ENCODE results near the gene KLC3.
"Not testable (repeated sequence)": the region's sequence is repeated elsewhere in the genome, so short reads cannot be mapped to it uniquely, and the experiment has no call there.

The KLC3 gene

GRCh38 chr19:45320997-45321775 is 19.4 kb upstream of the KLC3 start:
- DNase-seq, result no peak

GRCh38 chr19:45321848-45322247 is 18.7 kb upstream of the KLC3 start:
- DNase-seq, result no peak

- no peak for DNase-seq
These were observed 18.2 kb upstream of the KLC3 start for GRCh38 chr19:45322311-45322710.

GRCh38 chr19:45322744-45323281 is 17.7 kb upstream of the KLC3 start, which contains the start of gene CKM:
Gene CKM (minus strand): TSS chr19:45322875. CDS start chr19:45319713, 3,162 bp downstream.
- DNase-seq, result no peak

- DNase-seq, result no peak
These were observed 16.9 kb upstream of the KLC3 start for GRCh38 chr19:45323671-45324081.

- no peak for DNase-seq
These were observed 16.1 kb upstream of the KLC3 start for GRCh38 chr19:45324349-45324907.

GRCh38 chr19:45327404-45328143 is 13.0 kb upstream of the KLC3 start:
- no peak for DNase-seq

GRCh38 chr19:45331411-45331810 is 9.1 kb upstream of the KLC3 start:
- DNase-seq, result no peak

- DNase-seq, result no peak
These were observed 6.8 kb upstream of the KLC3 start for GRCh38 chr19:45333609-45334303.

- not testable (repeated sequence) for DNase-seq
These were observed 5.7 kb upstream of the KLC3 start for GRCh38 chr19:45334881-45335280.

GRCh38 chr19:45336696-45337251 is 3.8 kb upstream of the KLC3 start:
- no peak for DNase-seq

- DNase-seq, result no peak
These were observed 921 bp upstream of the KLC3 start for GRCh38 chr19:45339629-45340028.

- no peak for DNase-seq
These were observed 426 bp downstream of the KLC3 start for GRCh38 chr19:45340899-45341453.

GRCh38 chr19:45342911-45343310 is 2.4 kb downstream of the KLC3 start:
- DNase-seq, result no peak

GRCh38 chr19:45344621-45345505 is 4.3 kb downstream of the KLC3 start:
- no peak for DNase-seq

GRCh38 chr19:45345506-45345860 is 4.9 kb downstream of the KLC3 start:
- no peak for DNase-seq

GRCh38 chr19:45346449-45346848 is 5.9 kb downstream of the KLC3 start:
- no peak for DNase-seq

GRCh38 chr19:45347570-45348366 is 7.2 kb downstream of the KLC3 start:
- DNase-seq, result no peak

GRCh38 chr19:45348367-45349125 is 8.0 kb downstream of the KLC3 start:
- no peak for DNase-seq

GRCh38 chr19:45349126-45349415 is 8.5 kb downstream of the KLC3 start:
- no peak for DNase-seq
